ENCODE results near the gene PRM2.

PRM2 gene

GRCh38 chr16:11259655-11260595 lies 16.4 kb downstream of the PRM2 start:
- Histone ChIP-seq H3K9me3 (ENCODE audit: control insufficient read depth, low read length) (no peaks in the 10 kb centered on the region), H3K27ac (ENCODE audit: insufficient read depth, low read length, poor library complexity, severe bottlenecking) (no peak overlapping the region), H3K27me3 (replicated peaks; ENCODE audit: control insufficient read depth, insufficient read depth, low read length, poor library complexity, severe bottlenecking) (no peaks in the 10 kb centered on the region), H3K4me1 (ENCODE audit: control insufficient read depth, insufficient read depth, low read length, poor library complexity, severe bottlenecking) (peaks cover 42% of the 10 kb centered on the region), H3K4me3 (ENCODE audit: insufficient read depth, low read depth, low read length, poor library complexity, severe bottlenecking) (no peak overlapping the region), H3K36me3 (ENCODE audit: control insufficient read depth, insufficient read depth, low read length) (no peaks in the 10 kb centered on the region)
- DNase-seq, result no peak

DNA sequence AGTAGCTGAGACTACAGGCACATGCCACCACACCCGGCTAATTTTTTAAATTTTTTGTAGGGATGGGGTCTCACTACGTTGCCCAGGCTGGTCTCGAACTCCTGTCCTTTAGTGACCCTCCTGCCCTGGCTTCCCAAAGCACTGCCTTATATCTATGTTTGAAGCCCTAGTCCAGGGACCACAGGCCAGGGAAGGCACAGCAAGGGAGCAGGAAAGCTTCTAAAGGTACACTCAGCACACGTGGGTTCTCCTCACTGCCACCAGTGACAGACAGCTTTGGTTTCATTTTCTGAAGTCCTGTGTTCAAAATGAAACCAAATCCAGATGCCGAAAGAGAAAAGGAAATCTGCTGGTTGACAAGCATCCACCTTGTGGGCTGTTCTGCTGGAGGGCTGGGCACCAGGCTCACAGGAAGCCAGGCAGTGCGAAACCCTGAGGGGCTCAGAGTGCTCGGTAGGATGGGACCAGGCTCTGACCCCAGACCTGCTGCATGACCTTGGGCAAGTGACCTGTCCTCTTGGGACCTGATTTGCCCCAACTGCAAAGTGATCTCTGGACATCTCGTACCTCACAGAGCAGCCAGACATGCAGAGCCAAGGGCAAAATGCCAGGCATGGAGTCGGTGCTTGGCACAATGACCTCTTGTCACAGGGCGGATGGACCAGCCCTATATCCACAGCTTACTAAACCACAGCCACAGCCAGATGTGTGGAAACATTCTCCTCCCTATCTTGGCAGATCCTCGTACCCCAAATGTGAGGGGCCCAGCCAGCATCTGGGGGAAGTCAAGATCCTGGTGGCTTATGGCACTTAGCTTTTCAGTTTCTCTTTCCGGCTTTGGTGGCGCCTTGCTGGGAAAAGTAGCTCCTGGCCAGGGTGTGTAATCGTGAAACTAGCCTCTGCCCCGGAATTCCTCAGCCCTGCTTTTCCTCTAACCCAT lies 17.5 kb downstream of the PRM2 start:
- peak overlapping the region; percentile 39 for H3K27ac ChIP-seq (ENCODE audit: insufficient read depth, low read length, poor library complexity, severe bottlenecking)
- peaks cover 39% of the 10 kb centered on the region for H3K4me1 ChIP-seq (ENCODE audit: control insufficient read depth, insufficient read depth, low read length, poor library complexity, severe bottlenecking)
- no peaks in the 10 kb centered on the region for H3K27me3 ChIP-seq (replicated peaks; ENCODE audit: control insufficient read depth, insufficient read depth, low read length, poor library complexity, severe bottlenecking)
- no peaks in the 10 kb centered on the region for H3K9me3 ChIP-seq (ENCODE audit: control insufficient read depth, low read length)
- peak in 1 of 3 donors; percentile 23 for DNase-seq
- H3K36me3 ChIP-seq (ENCODE audit: control insufficient read depth, insufficient read depth, low read length), result no peaks in the 10 kb centered on the region
- H3K4me3 ChIP-seq (ENCODE audit: insufficient read depth, low read depth, low read length, poor library complexity, severe bottlenecking), result peak overlapping the region; percentile 4

DNA sequence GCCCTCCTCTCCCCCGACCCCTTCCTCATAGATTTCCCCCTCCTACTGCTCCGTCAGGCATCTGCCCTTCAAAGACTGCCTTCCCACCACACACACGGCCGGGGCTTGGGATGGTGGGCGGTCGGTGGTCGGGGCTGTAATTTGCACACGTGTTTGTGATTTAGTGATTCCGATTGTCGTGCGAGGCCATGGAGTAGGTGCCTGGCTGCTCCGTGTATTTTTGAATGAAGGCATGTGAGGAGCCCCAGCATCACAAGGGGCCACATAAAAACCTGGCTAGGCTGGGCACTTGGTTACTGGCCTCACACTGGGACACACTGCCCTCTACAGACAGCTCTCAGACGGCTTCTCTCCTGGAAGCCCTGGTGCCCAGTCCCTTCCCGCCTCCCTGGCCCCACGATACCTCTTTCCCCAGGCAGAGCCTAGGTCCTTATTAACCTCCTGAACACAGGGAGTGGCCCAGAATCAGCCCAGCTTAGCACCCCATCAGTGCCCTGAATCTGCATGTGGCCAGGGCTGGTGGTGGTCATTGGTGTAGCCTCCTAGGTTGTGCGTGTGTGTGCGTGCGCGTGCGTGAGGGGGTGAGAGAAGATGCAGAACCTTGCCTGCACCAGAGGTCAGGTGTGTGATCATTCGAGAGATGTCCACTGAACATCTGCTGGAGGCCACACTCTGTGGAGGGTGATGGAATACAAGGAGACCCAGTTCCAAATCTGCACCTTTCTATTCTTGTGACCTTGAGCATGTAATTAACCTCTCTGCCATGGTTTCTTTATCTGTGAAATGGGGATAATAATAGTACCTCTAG lies 18.9 kb downstream of the PRM2 start:
- H3K27ac ChIP-seq (ENCODE audit: insufficient read depth, low read length, poor library complexity, severe bottlenecking), result peak overlapping the region; percentile 86
- H3K4me1 ChIP-seq (ENCODE audit: control insufficient read depth, insufficient read depth, low read length, poor library complexity, severe bottlenecking), result peaks cover 42% of the 10 kb centered on the region
- H3K36me3 ChIP-seq (ENCODE audit: control insufficient read depth, insufficient read depth, low read length), result no peaks in the 10 kb centered on the region
- DNase-seq, result peak in 2 of 3 donors; percentile 28 to 38
- no peaks in the 10 kb centered on the region for H3K27me3 ChIP-seq (replicated peaks; ENCODE audit: control insufficient read depth, insufficient read depth, low read length, poor library complexity, severe bottlenecking)
- no peaks in the 10 kb centered on the region for H3K9me3 ChIP-seq (ENCODE audit: control insufficient read depth, low read length)
- H3K4me3 ChIP-seq (ENCODE audit: insufficient read depth, low read depth, low read length, poor library complexity, severe bottlenecking), result peak overlapping the region; percentile 84

DNA sequence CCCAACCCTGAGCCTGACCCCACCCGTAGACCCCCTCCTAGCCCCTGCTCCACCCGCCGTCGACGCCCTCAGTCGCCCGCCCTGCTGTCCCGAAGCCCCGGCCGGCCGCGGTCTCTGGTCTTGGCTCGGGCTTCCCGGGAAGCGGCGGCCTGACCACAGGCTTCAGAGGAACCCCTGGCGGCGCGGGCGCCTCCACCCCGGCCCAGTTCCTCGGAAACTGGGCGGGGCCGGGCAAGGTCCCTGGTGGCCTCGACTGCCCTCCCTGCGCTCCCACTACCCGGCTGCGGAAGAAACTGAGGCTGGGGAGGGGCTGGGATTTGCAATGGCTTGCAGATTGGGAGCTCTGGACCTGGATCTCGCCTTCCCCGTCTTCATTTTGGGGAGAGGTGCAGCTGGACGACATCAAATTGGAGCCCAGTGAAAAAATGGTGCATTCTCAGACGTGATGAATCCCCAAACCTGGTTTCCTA lies 19.6 kb downstream of the PRM2 start:
- DNase-seq, result peak in 2 of 3 donors; percentile 11 to 31
- Histone ChIP-seq H3K27me3 (replicated peaks; ENCODE audit: control insufficient read depth, insufficient read depth, low read length, poor library complexity, severe bottlenecking) (no peaks in the 10 kb centered on the region), H3K9me3 (ENCODE audit: control insufficient read depth, low read length) (no peaks in the 10 kb centered on the region), H3K4me3 (ENCODE audit: insufficient read depth, low read depth, low read length, poor library complexity, severe bottlenecking) (peak overlapping the region; percentile 84), H3K36me3 (ENCODE audit: control insufficient read depth, insufficient read depth, low read length) (no peaks in the 10 kb centered on the region), H3K27ac (ENCODE audit: insufficient read depth, low read length, poor library complexity, severe bottlenecking) (peak overlapping the region; percentile 86), H3K4me1 (ENCODE audit: control insufficient read depth, insufficient read depth, low read length, poor library complexity, severe bottlenecking) (peaks cover 47% of the 10 kb centered on the region)

DNA sequence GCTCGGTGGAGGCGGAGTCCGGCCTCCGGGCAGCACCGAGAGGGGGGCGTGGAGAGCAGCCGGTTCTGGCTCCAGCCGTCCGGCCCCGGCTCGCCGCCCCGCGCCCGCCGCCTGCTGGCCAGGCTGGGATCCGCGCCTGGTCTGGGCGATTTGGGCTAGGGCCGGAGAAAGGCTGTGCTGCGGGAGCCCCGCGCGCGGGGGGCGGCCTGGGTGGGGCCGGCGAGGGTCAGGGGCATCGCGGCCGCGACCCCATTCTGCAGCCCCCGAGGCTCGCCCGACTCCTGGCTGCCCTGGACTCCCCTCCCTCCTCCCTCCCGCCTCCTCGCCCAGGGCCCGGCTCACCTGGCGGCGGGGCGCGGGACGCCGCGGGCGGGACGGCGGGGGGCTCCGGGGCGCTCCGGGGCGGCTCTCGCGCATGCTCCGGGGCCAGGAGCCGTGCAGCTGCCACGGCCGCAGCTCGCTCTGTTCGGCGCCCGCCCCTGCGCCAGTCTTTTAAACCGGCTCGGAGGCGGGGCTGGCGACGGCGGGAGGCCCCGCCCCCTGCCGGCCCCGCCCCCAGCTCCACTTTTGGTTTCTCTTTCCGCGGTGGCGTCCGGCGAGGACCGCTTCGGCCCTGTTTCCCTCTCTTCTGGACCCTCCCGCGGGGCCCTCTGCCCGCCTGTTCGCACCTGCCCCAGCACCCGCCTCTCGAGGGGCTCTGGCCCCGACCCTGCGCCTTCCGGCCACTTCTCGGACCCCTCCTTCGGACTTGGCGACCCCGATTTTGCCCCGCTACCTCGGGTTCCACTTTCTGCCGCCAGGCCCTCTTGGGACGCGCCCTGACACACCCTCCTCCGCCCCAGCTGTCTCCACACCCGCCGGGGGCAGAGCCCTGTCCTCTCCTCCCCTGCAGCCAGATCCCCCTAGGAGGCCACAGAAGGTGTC lies 20.3 kb downstream of the PRM2 start, which contains the start of gene SOCS1:
TSS of gene SOCS1 (minus strand) at position 468 of the 924 bp plus-strand sequence. CDS start 726 bp downstream, outside the sequence.
- H3K4me3 ChIP-seq (ENCODE audit: insufficient read depth, low read depth, low read length, poor library complexity, severe bottlenecking), result peak within 1 kb of the TSS; percentile 84
- peaks cover 48% of the 10 kb centered on the region for H3K4me1 ChIP-seq (ENCODE audit: control insufficient read depth, insufficient read depth, low read length, poor library complexity, severe bottlenecking)
- H3K36me3 ChIP-seq (ENCODE audit: control insufficient read depth, insufficient read depth, low read length), result no peaks in the 10 kb centered on the region
- no peaks in the 10 kb centered on the region for H3K27me3 ChIP-seq (replicated peaks; ENCODE audit: control insufficient read depth, insufficient read depth, low read length, poor library complexity, severe bottlenecking)
- DNase-seq, result peak; percentile 76 to 84 (median 78)
- peak within 1 kb of the TSS; percentile 86 for H3K27ac ChIP-seq (ENCODE audit: insufficient read depth, low read length, poor library complexity, severe bottlenecking)
- H3K9me3 ChIP-seq (ENCODE audit: control insufficient read depth, low read length), result no peaks in the 10 kb centered on the region

DNA sequence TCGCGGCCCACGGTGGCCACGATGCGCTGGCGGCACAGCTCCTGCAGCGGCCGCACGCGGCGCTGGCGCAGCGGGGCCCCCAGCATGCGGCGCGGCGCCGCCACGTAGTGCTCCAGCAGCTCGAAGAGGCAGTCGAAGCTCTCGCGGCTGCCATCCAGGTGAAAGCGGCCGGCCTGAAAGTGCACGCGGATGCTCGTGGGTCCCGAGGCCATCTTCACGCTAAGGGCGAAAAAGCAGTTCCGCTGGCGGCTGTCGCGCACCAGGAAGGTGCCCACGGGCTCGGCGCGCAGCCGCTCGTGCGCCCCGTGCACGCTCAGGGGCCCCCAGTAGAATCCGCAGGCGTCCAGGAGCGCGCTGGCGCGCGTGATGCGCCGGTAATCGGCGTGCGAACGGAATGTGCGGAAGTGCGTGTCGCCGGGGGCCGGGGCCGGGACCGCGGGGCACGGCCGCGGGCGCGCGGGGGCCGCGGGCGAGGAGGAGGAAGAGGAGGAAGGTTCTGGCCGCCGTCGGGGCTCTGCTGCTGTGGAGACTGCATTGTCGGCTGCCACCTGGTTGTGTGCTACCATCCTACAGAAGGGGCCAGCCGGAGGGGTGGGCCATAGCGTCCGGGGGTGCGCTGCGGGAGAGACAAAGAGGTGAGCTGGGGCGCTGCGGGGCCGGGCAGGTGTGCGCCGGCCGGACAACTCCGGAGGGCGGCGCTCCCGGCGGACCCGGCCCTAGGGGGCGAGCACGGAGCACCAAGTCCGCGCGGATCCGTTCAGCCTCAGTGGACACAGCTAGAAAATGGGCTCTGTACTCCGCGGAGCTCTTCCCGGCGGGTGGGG lies 21.2 kb downstream of the PRM2 start:
- Histone ChIP-seq H3K4me1 (ENCODE audit: control insufficient read depth, insufficient read depth, low read length, poor library complexity, severe bottlenecking) (peaks cover 48% of the 10 kb centered on the region), H3K27ac (ENCODE audit: insufficient read depth, low read length, poor library complexity, severe bottlenecking) (peak overlapping the region; percentile 79), H3K27me3 (replicated peaks; ENCODE audit: control insufficient read depth, insufficient read depth, low read length, poor library complexity, severe bottlenecking) (no peaks in the 10 kb centered on the region), H3K4me3 (ENCODE audit: insufficient read depth, low read depth, low read length, poor library complexity, severe bottlenecking) (peak overlapping the region; percentile 84), H3K9me3 (ENCODE audit: control insufficient read depth, low read length) (no peaks in the 10 kb centered on the region), H3K36me3 (ENCODE audit: control insufficient read depth, insufficient read depth, low read length) (no peaks in the 10 kb centered on the region)
- peak; percentile 50 to 58 (median 50) for DNase-seq

GRCh38 chr16:11253995-11254912 lies 22.0 kb downstream of the PRM2 start:
- Histone ChIP-seq H3K27ac (ENCODE audit: insufficient read depth, low read length, poor library complexity, severe bottlenecking) (peak overlapping the region; percentile 79), H3K27me3 (replicated peaks; ENCODE audit: control insufficient read depth, insufficient read depth, low read length, poor library complexity, severe bottlenecking) (no peaks in the 10 kb centered on the region), H3K36me3 (ENCODE audit: control insufficient read depth, insufficient read depth, low read length) (no peaks in the 10 kb centered on the region), H3K9me3 (ENCODE audit: control insufficient read depth, low read length) (no peaks in the 10 kb centered on the region), H3K4me3 (ENCODE audit: insufficient read depth, low read depth, low read length, poor library complexity, severe bottlenecking) (peak overlapping the region; percentile 84), H3K4me1 (ENCODE audit: control insufficient read depth, insufficient read depth, low read length, poor library complexity, severe bottlenecking) (peaks cover 48% of the 10 kb centered on the region)
- DNase-seq, result no peak
